B cell (primary cell): Measurements from ENCODE around the gene PEX5.

Source experiments
- EZH2 ChIP-seq: IDR thresholded peaks from 2 replicates; pipeline ENCODE4 v1.6.1; 2012; ENCODE audit warnings: borderline replicate concordance, low read depth, mild to moderate bottlenecking, moderate library complexity, low read length; ENCODE audit not compliant: insufficient read depth, poor library complexity, severe bottlenecking
- TF ChIP-seq, protein P1 (sequence below): fragments of 200-600 bp; IDR thresholded peaks from one replicate; pipeline ENCODE4 v1.8.0; 2022; ENCODE audit warnings: antibody characterized with exemption, mild to moderate bottlenecking

- TF ChIP-seq, protein P1, sequence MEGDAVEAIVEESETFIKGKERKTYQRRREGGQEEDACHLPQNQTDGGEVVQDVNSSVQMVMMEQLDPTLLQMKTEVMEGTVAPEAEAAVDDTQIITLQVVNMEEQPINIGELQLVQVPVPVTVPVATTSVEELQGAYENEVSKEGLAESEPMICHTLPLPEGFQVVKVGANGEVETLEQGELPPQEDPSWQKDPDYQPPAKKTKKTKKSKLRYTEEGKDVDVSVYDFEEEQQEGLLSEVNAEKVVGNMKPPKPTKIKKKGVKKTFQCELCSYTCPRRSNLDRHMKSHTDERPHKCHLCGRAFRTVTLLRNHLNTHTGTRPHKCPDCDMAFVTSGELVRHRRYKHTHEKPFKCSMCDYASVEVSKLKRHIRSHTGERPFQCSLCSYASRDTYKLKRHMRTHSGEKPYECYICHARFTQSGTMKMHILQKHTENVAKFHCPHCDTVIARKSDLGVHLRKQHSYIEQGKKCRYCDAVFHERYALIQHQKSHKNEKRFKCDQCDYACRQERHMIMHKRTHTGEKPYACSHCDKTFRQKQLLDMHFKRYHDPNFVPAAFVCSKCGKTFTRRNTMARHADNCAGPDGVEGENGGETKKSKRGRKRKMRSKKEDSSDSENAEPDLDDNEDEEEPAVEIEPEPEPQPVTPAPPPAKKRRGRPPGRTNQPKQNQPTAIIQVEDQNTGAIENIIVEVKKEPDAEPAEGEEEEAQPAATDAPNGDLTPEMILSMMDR: no peak
- TF ChIP-seq EZH2: no peak
Observed at GRCh38 chr12:7176595-7176994, 12.9 kb upstream of the PEX5 start.
